IMR-90 (cell line): ENCODE results near the gene HECTD2. TPM values are rescaled to one million over a fixed set of nuclear protein-coding genes. Genes with fewer than 3 reads are reported as not detected.

ENCODE experiments used
- ATAC-seq: fragments of 200-7000 bp; cut with Tn5 transposase; 2 replicates; pipeline ENCODE4 v1.9.1; 2020; ENCODE audit warnings: low read depth, mild to moderate bottlenecking, moderate library complexity
- BruUV-seq: library from RNA; stranded (reverse); fragments of 400-500 nt; replicated peaks from 2 replicates; lab custom pipeline; 2021; lab: Mats Ljungman, UMichigan
- CTCF ChIA-PET: fragments of 300-600 bp; formaldehyde crosslinking; extraction: SDS; loops from one replicate; lab custom pipeline; 2021; ENCODE audit warnings: antibody characterized with exemption; lab: Yijun Ruan, JAX
- POLR2A ChIA-PET: fragments of 300-600 bp; sonication (Branson Sonifier 250); formaldehyde crosslinking; loops from one replicate; lab custom pipeline; 2022; ENCODE audit warnings: antibody characterized with exemption; ENCODE audit not compliant: unreplicated experiment; lab: Charles Lee
- DNase-seq: peaks from one replicate; pipeline ENCODE4 v3.0.0; 2013
- H2AFZ ChIP-seq: replicated peaks from 2 replicates; pipeline ENCODE3; 2013; ENCODE audit warnings: low read length, mild to moderate bottlenecking; ENCODE audit not compliant: poor library complexity
- H2AK5ac ChIP-seq: 2 replicates; pipeline ENCODE4 v1.6.1; 2013; ENCODE audit warnings: low read depth, low read length, inconsistent platforms
- H2AK9ac ChIP-seq: replicated peaks from 2 replicates; pipeline ENCODE3; 2013; ENCODE audit warnings: mild to moderate bottlenecking, low read depth, low read length, moderate library complexity; ENCODE audit not compliant: poor library complexity
- H2BK120ac ChIP-seq: 2 replicates; pipeline ENCODE4 v1.6.1; 2013; ENCODE audit warnings: low read depth, low read length, inconsistent platforms
- H2BK15ac ChIP-seq: 3 replicates; pipeline ENCODE4 v1.6.1; 2013; ENCODE audit warnings: low read depth, low read length, inconsistent platforms
- H2BK20ac ChIP-seq: 2 replicates; pipeline ENCODE4 v1.6.1; 2013; ENCODE audit warnings: low read depth, mild to moderate bottlenecking, inconsistent platforms, low read length, moderate library complexity
- H2BK5ac ChIP-seq: 2 replicates; pipeline ENCODE4 v1.6.1; 2013; ENCODE audit warnings: mild to moderate bottlenecking, low read depth, low read length, inconsistent platforms; ENCODE audit not compliant: poor library complexity, severe bottlenecking
- H3K14ac ChIP-seq: replicated peaks from 2 replicates; pipeline ENCODE4 v1.6.1; 2013; ENCODE audit warnings: low read depth, low read length, inconsistent platforms
- H3K18ac ChIP-seq: 2 replicates; pipeline ENCODE4 v1.6.1; 2013; ENCODE audit warnings: low read depth, low read length, control low read depth
- H3K23ac ChIP-seq: 2 replicates; pipeline ENCODE4 v1.6.1; 2013; ENCODE audit warnings: low read depth, low read length, inconsistent platforms
- H3K27ac ChIP-seq: 2 replicates; pipeline ENCODE4 v1.5.1; 2013; ENCODE audit warnings: mild to moderate bottlenecking, control low read depth, low read length; ENCODE audit not compliant: insufficient read depth
- H3K27me3 ChIP-seq: 2 replicates; pipeline ENCODE4 v1.6.1; 2013; ENCODE audit warnings: low read length; ENCODE audit not compliant: control insufficient read depth, insufficient read depth
- H3K36me3 ChIP-seq: 2 replicates; pipeline ENCODE4 v1.6.1; 2013; ENCODE audit warnings: low read length, mixed read lengths; ENCODE audit not compliant: control insufficient read depth, insufficient read depth
- H3K4ac ChIP-seq: 2 replicates; pipeline ENCODE4 v1.6.1; 2013; ENCODE audit warnings: low read depth, low read length, inconsistent platforms
- H3K4me1 ChIP-seq: 2 replicates; pipeline ENCODE4 v1.6.1; 2013; ENCODE audit warnings: low read length, mixed read lengths; ENCODE audit not compliant: control insufficient read depth, insufficient read depth
- H3K4me2 ChIP-seq: 2 replicates; pipeline ENCODE4 v1.6.1; 2013; ENCODE audit warnings: low read depth, mild to moderate bottlenecking, control low read depth, low read length, moderate library complexity
- H3K4me3 ChIP-seq: 2 replicates; pipeline ENCODE4 v1.5.1; 2013; ENCODE audit warnings: low read depth, mild to moderate bottlenecking, control low read depth, low read length, moderate library complexity; ENCODE audit not compliant: insufficient read depth
- H3K56ac ChIP-seq: 2 replicates; pipeline ENCODE4 v1.6.1; 2013; ENCODE audit warnings: low read length, inconsistent platforms; ENCODE audit not compliant: insufficient read depth; ENCODE audit errors: extremely low read depth
- H3K79me1 ChIP-seq, 2 experiments: 2 replicates each; pipeline ENCODE4 v1.6.1; 2013; ENCODE audit warnings: low read length in 2 of 2, inconsistent platforms in 1 of 2, low read depth in 1 of 2
- H3K9ac ChIP-seq: 2 replicates; pipeline ENCODE4 v1.6.1; 2013; ENCODE audit warnings: low read depth, low read length, control low read depth
- H3K9me1 ChIP-seq: 2 replicates; pipeline ENCODE4 v1.6.1; 2013; ENCODE audit warnings: low read length, inconsistent platforms; ENCODE audit not compliant: insufficient read depth
- H3K9me3 ChIP-seq: 2 replicates; pipeline ENCODE4 v1.6.1; 2013; ENCODE audit warnings: low read length; ENCODE audit not compliant: control insufficient read depth, insufficient read depth
- H4K20me1 ChIP-seq: 2 replicates; pipeline ENCODE4 v1.6.1; 2013; ENCODE audit warnings: low read length, inconsistent platforms; ENCODE audit not compliant: insufficient read depth
- H4K5ac ChIP-seq: 2 replicates; pipeline ENCODE4 v1.6.1; 2013; ENCODE audit warnings: mild to moderate bottlenecking, low read depth, low read length, control low read depth
- H4K8ac ChIP-seq, 2 experiments: 2 replicates each; pipeline ENCODE4 v1.6.1; 2013; ENCODE audit warnings: low read depth in 2 of 2, low read length in 2 of 2, control low read depth in 1 of 2, inconsistent platforms in 1 of 2
- H4K91ac ChIP-seq: 2 replicates; pipeline ENCODE4 v1.6.1; 2013; ENCODE audit warnings: low read depth, low read length, inconsistent platforms; ENCODE audit not compliant: insufficient read depth
- BHLHE40 ChIP-seq: fragments of 150-350 bp; IDR thresholded peaks from 2 replicates; pipeline ENCODE4 v1.6.1; 2016; ENCODE audit warnings: mild to moderate bottlenecking, low read depth, low read length
- ELK1 ChIP-seq: fragments of 150-350 bp; IDR thresholded peaks from 2 replicates; pipeline ENCODE4 v1.6.1; 2016; ENCODE audit warnings: low read depth, mild to moderate bottlenecking, low read length, moderate library complexity, borderline replicate concordance
- FOS ChIP-seq: fragments of 150-350 bp; IDR thresholded peaks from 2 replicates; pipeline ENCODE4 v1.6.1; 2016; ENCODE audit warnings: low read depth, low read length
- MXI1 ChIP-seq: IDR thresholded peaks from 2 replicates; pipeline ENCODE4 v1.6.1; 2012; ENCODE audit warnings: low read depth, mild to moderate bottlenecking, low read length, moderate library complexity, borderline replicate concordance
- NFE2L2 ChIP-seq: fragments of 150-350 bp; IDR thresholded peaks from 2 replicates; pipeline ENCODE4 v1.6.1; 2016; ENCODE audit warnings: low read depth, mild to moderate bottlenecking, low read length
- RCOR1 ChIP-seq: IDR thresholded peaks from 2 replicates; pipeline ENCODE4 v1.6.1; 2012; ENCODE audit warnings: mild to moderate bottlenecking, low read length, improper control_type of control experiment; ENCODE audit not compliant: insufficient replicate concordance
- WGBS, 2 experiments: methylation state at CpG; one replicate each; pipeline versions ENCODE4 v1.1.5 to v1.1.7; 2013; ENCODE audit warnings: missing lambda C conversion rate in 2 of 2; ENCODE audit not compliant: insufficient read length in 1 of 2; ENCODE audit errors: extremely low coverage in 2 of 2; 5-methylcytosine and 5-hydroxymethylcytosine counted together
- dilution Hi-C: fragments of 300-500 bp; cut with HindIII; formaldehyde crosslinking; loops from one replicate; pipeline ENCODE4 v1.14.3; 2018; ENCODE audit warnings: low sequenced_read_pairs; ENCODE audit not compliant: unreplicated experiment
- in situ Hi-C: fragments of 300-500 bp; cut with MboI; formaldehyde crosslinking; loops from 3 replicates; pipeline ENCODE4 v1.14.3; 2019; ENCODE audit warnings: low sequenced_read_pairs, inconsistent platforms, mixed read lengths
- intact Hi-C: fragments of 100-400 bp; cut with micrococcal nuclease; formaldehyde crosslinking; loops from 2 replicates; pipeline ENCODE4 v1.10.0; 2022
- polyA plus RNA-seq, 3 experiments: library from polyadenylated mRNA; depleted of rRNA; stranded (reverse); fragments of >200 nt; gene quantifications; 2 replicates each; pipeline ENCODE4 v1.2.3, GENCODE V29; 2012; ENCODE audit warnings: low replicate concordance in 1 of 3
- total RNA-seq: library from RNA; depleted of rRNA; stranded (reverse); fragments of >200 nt; gene quantifications from 2 replicates; pipeline ENCODE4 v1.2.3, GENCODE V29; 2012
- TF ChIP-seq, protein P1 (sequence below): conservative IDR thresholded peaks from 2 replicates; pipeline ENCODE4 v1.5.1; 2012; ENCODE audit warnings: mild to moderate bottlenecking, low read depth, low read length, improper control_type of control experiment

HECTD2 gene
- total and polyA plus RNA-seq, 2 of the 4 experiments (the other 2 are of a cell fraction) = 5.2 to 5.9 TPM

DNA sequence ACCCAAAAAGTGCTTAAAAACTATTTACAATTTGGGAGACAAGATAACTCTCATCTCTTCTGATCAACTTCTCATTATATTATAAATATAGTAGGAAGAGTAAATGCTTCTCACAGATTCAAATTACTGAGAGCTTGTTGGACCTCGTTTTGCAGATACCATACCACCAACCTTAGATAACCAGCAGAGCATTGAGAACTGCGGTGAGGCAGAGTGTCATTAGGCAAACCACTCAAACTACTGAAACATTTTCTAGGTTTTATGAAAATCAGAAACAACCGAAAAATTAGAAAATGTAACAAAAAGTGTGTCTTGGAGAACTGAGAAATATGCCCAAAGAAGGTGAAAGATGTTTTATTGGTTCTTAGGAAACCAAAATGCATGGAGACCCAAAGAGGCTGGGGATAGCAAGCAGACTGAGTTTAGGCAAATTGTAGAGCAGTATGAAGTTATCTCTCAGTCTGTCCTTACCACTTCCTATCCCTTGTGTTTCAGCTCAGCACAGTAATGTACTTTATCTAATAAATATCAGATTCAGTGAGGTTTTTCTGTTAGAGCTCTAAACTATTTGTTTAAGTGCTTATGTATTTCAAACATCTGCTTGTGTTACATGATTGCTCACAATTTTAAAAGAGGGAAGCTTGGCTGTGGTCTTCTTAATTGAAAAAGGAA, 77.9 kb downstream of the HECTD2 start:
- Histone ChIP-seq H2AK5ac (no peak overlapping the region), H2AK9ac (no peak overlapping the region), H2BK5ac (no peak overlapping the region), H2BK20ac (no peak overlapping the region), H4K5ac (no peak overlapping the region), H3K27ac (no peak overlapping the region), H3K4me2 (no peak overlapping the region), H3K79me1 (no peaks in the 10 kb centered on the region; a peak in 1 of 4 replicates), H3K27me3 (no peaks in the 10 kb centered on the region), H3K4ac (no peak overlapping the region), H3K23ac (no peak overlapping the region), H3K9ac (no peak overlapping the region), H4K91ac (no peak overlapping the region), H2AFZ (no peak overlapping the region), H2BK15ac (no peak overlapping the region), H3K4me3 (no peak overlapping the region), H4K20me1 (no peaks in the 10 kb centered on the region), H2BK120ac (no peak overlapping the region), H3K14ac (no peak overlapping the region), H3K9me1 (peaks cover 2% of the 10 kb centered on the region; the same call in 1 of the 2 replicates), H3K4me1 (no peaks in the 10 kb centered on the region), H3K9me3 (no peaks in the 10 kb centered on the region), H3K36me3 (peaks cover 3% of the 10 kb centered on the region; the same call in 1 of the 2 replicates), H4K8ac (no peak overlapping the region), H3K18ac (no peak overlapping the region), H3K56ac (no peak overlapping the region)
- peak; percentile 27; the same call in 1 of the 2 replicates for ATAC-seq
- intact Hi-C loops (no loop called here), in situ Hi-C loops (no loop called here), dilution Hi-C loops (no loop called here)
- DNase-seq = no peak
- BruUV-seq = no TSS peak
- WGBS, 2 experiments = no CpG with 5 or more reads among the region's 3 CpGs
- POLR2A ChIA-PET = no interaction called here
- TF ChIP-seq, protein P1, sequence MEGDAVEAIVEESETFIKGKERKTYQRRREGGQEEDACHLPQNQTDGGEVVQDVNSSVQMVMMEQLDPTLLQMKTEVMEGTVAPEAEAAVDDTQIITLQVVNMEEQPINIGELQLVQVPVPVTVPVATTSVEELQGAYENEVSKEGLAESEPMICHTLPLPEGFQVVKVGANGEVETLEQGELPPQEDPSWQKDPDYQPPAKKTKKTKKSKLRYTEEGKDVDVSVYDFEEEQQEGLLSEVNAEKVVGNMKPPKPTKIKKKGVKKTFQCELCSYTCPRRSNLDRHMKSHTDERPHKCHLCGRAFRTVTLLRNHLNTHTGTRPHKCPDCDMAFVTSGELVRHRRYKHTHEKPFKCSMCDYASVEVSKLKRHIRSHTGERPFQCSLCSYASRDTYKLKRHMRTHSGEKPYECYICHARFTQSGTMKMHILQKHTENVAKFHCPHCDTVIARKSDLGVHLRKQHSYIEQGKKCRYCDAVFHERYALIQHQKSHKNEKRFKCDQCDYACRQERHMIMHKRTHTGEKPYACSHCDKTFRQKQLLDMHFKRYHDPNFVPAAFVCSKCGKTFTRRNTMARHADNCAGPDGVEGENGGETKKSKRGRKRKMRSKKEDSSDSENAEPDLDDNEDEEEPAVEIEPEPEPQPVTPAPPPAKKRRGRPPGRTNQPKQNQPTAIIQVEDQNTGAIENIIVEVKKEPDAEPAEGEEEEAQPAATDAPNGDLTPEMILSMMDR = no peak
- no peak for TF ChIP-seq BHLHE40
- TF ChIP-seq ELK1 = no peak
- TF ChIP-seq MXI1 = no peak
- no peak for TF ChIP-seq FOS
- no peak for TF ChIP-seq RCOR1
- no peak for TF ChIP-seq NFE2L2
- CTCF ChIA-PET = interaction anchor here (2.0 kb wide), 1 partner anchor 64 kb away, joined by 9 read pairs; no protein-coding TSS in a partner anchor
